Sigmoid colon (tissue), 4 donors: ENCODE data around the gene MAVS.

Experiments used
- EP300 ChIP-seq, 4 donors: sonication (generic); formaldehyde crosslinking; IDR thresholded peaks; one replicate each; pipeline ENCODE4 v1.6.1; 2017; ENCODE audit warnings: antibody characterized with exemption in 4 of 4
- POLR2A ChIP-seq, 2 donors: fragments of 450-650 bp; IDR thresholded peaks; one replicate each; pipeline ENCODE4 v1.6.1; 2016; ENCODE audit warnings: antibody characterized with exemption in 2 of 2, mild to moderate bottlenecking in 2 of 2, moderate library complexity in 2 of 2
- POLR2AphosphoS5 ChIP-seq, 4 donors: sonication (generic); formaldehyde crosslinking; IDR thresholded peaks; one replicate each; pipeline ENCODE4 v1.6.1; 2017; ENCODE audit warnings: antibody characterized with exemption in 4 of 4
- TF ChIP-seq, protein P1 (sequence below), 4 experiments: fragments of 450-650 bp in 3 of 4; fragments of 200-600 bp in 1 of 4; IDR thresholded peaks; one replicate each; pipeline ENCODE4 v1.5.1; 2016 to 2019; ENCODE audit warnings: antibody characterized with exemption in 4 of 4, mild to moderate bottlenecking in 3 of 4, moderate library complexity in 2 of 4

- TF ChIP-seq, protein P1, sequence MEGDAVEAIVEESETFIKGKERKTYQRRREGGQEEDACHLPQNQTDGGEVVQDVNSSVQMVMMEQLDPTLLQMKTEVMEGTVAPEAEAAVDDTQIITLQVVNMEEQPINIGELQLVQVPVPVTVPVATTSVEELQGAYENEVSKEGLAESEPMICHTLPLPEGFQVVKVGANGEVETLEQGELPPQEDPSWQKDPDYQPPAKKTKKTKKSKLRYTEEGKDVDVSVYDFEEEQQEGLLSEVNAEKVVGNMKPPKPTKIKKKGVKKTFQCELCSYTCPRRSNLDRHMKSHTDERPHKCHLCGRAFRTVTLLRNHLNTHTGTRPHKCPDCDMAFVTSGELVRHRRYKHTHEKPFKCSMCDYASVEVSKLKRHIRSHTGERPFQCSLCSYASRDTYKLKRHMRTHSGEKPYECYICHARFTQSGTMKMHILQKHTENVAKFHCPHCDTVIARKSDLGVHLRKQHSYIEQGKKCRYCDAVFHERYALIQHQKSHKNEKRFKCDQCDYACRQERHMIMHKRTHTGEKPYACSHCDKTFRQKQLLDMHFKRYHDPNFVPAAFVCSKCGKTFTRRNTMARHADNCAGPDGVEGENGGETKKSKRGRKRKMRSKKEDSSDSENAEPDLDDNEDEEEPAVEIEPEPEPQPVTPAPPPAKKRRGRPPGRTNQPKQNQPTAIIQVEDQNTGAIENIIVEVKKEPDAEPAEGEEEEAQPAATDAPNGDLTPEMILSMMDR (IDR thresholded peaks at IDR 0.05), result no peak
- TF ChIP-seq EP300 (IDR thresholded peaks at IDR 0.05) (no peak), POLR2A (IDR thresholded peaks at IDR 0.05) (no peak), POLR2AphosphoS5 (IDR thresholded peaks at IDR 0.05) (no peak)
Measured at GRCh38 chr20:3908667-3909066, 62.0 kb downstream of the MAVS start.
